GM19240 (cell line): ENCODE data around the gene UBE4B.
"Not testable (repeated sequence)": the region's sequence is repeated elsewhere in the genome, so short reads cannot be mapped to it uniquely, and the experiment has no call there.

Source experiments
- DNase-seq: peaks from one replicate; pipeline ENCODE4 v3.0.0; 2011; ENCODE audit warnings: low spot score; ENCODE audit not compliant: insufficient read length

Gene UBE4B

DNA sequence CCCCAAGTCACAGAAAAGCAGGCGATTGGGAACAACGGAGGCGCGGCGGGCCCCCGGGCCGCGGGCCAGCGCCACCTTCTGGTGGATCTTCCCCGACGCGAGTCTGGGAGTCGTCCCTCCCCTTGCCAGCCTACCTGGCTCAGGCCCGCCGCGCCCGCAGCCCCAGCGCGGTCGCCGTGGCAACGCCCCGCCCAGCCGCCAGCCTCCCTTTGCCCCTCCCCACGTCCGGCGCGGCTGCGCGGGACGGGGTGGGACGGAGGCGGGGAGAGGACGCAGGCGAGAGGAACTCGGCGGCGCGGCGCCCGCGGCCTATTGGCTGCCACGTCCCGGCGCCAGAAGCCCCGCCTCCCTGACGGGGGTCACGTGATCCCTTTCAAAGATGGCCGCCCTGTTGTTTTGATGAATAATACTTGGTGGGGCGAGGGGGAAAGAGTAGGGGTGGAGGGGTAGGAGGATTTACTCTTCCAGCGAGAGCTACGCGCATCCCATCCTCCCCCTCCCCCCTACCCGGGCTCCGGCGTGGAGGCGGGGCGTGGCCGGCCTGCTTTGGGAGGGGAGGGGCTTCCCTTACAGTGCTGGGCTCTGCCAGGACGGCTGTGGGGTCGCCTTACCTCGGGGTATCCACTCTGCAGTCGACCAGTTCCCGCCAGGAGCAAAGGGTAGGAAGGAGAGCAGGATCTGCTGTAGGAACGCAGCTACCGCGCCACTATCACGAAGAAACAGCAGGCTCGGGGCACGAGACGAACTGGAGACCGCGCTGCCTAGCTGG, at the start of gene UBE4B:
Gene UBE4B (plus strand): TSS at position 369 of the 769 bp plus-strand sequence. CDS start 713 bp downstream, outside the sequence.
- peak; percentile 95 for DNase-seq

DNA sequence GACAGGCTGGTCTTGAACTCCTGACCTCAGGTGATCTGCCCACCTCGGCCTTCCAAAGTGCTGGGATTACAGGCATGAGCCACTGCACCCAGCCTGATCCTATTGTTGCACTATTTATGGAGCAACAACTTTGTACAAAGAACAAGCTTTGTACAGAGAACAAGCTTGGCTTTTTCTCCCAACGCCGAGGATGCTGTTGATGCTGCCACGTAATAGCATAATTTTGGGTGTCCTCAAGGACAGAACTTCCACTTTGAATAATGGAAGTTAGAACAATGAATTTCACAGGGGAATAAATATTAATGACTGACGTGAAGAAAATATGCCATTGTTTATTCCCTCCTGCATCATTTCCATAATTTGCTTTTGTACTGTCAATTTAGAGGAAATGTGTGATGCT, 48.5 kb upstream of the UBE4B start:
- DNase-seq: no peak

DNA sequence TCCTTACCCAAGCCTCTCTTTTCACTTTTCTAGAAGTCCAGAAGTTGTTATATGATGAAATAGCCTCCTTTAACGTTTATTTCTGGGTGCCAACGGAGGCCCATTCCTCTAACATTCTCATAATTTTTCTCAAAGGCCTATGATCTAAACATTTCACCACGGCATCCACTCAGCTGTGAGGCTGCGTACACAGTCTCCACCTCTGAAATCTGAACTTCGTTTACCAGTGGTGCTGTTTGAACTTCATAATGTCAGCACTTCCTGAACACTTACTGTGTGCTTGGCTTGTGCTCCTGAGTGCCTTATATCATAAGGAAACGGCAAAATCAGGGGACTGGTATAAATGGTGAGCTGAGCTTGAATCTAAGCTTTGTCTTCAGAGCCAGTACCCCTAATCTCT, 47.8 kb upstream of the UBE4B start:
- DNase-seq: no peak

DNA sequence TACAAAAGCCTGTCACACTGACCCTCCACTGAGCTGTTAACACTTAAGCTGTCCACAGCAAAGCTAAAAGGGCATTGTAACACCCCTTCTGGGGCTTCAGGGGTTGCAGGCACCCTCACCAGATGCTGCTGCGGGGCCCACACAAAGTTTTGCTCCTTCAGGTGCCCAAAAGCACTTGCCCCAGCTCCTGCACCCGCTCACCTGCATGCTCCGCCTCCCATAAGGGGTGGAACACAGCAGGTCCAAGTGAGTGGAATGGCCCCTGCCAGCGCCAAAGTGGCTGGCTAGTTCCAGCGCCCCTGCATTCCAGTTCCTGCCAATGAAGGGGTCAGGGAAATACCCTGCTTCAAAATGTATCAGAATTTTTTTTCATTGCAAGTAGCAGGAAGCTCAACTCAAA, 43.0 kb upstream of the UBE4B start:
- no peak for DNase-seq

DNA sequence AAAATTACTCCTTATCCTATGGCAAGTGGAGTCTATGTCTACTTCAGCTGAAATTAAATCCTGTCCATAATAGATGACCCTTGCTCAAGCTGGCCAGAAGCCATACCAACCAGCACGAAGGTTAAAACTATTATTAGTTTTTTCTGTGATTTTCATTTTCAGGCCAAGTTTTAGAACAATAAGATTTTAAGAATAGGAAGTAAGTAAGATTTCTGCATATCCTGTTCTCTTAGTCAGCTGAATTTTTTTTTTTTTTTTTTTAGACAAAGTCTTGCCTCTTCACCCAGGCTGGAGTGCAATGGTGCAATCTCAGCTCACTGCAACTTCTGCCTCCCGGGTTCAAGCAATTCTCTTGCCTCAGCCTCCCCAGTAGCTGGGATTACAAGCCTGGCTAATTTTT, 41.8 kb upstream of the UBE4B start:
- DNase-seq: no peak

DNA sequence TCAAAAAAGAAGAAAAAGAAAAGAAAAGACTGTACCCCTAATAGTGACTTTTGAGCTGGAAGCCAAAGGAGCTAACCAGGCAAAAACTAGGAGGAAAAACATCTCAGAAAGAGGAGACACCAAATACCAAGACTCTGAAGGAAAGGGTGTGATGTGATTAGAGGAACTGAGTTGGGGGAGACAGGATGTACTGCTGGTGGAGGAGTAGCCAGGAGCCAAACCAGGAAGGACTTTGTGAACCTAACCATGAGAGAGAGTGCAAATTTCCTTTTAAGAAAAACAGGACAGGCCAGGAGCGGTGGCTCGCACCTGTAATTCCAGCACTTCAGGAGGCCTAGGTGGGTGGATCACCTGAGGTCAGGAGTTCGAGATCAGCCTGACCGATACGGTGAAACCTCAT, 39.8 kb upstream of the UBE4B start:
- no peak for DNase-seq

DNA sequence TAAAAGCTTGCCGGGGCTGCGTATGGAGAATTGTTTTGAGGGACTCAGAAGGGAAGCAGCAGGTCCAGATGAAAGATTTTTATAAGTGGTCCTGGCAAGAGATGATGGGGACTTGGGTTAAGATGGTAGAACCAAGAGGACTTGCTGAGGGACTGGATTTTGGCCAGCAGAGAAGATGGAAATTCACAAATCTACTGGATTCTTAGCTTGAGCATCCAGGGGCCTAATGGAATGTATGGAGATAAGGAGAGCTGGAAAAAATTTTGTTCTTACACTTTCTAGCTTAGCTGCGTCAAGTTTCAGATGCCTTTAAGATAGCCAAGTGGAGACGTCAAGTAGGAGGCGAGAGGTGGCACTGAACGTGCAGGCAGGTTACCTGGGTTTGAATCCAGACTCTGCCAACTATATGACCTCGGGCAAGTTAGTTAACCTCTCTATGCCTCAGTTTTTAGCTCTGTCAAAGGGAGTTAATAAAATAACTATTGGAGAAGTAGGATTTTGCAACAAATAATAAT, 39.1 kb upstream of the UBE4B start:
- DNase-seq: no peak

DNA sequence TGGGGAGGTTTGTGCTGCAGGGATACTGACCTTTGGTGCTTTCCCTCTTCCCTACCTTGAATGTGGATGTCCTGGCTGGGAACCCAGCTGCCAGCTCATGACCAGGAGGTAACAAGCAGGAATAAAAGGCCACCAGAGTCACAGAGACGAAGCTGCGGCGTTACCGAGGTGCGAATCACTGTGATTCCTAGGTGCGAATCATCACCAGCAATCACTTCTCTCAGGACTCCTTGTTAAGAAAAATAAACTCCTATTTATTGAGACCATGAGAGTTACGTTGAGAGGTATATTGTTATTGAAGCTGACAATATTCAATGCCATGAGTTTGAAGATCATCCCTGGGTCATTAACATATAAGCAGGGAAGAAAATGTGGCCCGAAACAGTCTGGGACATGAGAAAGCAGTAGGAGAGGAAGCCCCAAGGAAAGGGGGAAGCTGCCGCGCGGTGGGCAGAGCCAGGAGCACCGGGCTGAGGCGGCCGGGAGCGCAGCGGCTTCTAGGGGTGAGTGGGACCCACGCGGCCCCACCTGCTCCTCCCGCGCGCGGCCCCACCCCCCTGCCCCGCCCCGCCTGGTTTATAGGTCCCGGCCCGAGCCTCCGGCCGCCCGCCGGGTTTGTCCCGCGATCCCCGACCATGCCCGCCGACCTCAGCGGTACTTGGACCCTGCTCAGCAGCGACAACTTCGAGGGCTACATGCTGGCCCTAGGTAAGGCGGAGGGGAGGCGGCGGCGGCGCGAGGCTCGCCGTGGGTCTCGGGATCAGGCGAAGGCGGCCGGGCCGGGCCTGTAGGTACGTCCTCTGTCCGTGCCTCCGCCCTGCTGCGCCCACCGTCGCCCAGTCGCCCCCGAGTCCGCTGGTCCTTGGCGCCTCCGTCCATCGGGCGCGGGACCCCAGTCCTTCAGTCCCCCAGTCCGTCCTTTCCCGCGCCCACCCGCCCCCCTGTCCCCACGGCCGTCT, 35.9 kb upstream of the UBE4B start, which contains the start of gene RBP7:
Gene RBP7 (plus strand): TSS at position 605 of the 959 bp plus-strand sequence. CDS start 31 bp downstream, at position 636.
- no peak for DNase-seq

DNA sequence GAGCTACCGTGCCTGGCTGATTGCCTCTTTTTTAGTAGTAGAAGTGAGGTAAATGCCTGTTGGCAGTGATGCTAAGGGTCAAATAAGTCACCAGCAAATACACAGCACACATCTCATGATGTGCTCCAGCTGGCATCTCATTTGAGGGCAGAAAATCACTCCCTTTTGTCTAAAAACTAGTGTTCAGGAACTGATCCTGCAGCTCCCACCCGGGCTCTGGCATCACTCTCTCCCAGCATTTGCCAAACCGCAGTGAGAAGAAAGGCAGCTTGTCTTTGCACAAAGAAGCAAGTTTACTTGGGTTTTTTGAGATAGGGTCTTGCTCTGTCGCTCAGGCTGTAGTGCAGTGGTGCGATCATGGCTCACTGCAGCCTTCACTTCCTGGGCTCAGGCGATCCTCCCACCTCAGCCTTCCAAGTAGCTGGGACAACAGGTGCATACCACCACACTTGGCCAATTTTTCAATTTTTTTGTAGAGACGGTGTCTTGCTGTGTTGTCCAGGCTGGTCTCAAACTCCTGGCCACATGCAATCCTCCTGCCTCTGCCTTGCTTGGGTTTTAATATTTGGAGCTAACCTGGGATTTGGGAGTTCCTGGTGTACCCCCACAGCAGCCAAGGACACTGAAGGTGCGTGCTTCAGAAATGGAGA, 31.6 kb upstream of the UBE4B start:
- DNase-seq: no peak

DNA sequence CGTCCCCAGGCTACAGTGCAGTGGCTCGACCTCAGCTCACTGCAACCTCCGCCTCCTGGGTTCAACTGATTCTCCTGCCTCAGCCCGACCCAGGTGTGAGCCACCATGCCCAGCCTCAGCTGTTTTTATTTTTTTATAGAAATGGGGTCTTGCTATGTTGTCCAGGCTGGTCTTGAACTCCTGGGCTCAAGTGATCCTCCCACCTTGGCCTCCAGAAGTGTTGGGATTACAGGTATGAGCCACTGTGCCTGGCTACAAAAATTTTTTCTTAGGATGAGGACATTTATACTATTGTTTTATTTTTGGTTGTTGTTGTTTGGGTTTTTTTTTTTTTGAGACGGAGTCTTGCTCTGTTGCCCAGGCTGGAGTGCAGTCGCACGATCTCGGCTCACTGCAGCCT, 27.5 kb upstream of the UBE4B start:
- DNase-seq: not testable (repeated sequence)

DNA sequence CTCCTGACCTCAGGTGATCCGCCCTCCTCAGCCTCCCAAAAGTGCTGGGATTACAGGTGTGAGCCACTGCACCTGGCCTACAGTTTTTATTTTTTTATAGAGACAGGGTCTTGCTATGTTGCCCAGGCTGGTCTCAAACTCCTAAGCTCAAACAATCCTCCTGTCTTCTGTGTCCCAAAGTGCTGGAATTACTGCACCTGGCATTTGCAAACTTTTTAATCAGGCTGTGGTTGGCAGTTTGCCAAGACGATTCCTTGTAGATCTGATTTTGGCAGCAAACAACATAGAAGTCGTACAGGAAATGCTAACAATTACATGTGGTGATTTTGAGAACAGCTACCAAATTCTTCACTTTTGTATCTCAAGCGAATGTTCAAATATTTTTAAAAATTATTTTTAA, 25.6 kb upstream of the UBE4B start:
- DNase-seq: no peak

DNA sequence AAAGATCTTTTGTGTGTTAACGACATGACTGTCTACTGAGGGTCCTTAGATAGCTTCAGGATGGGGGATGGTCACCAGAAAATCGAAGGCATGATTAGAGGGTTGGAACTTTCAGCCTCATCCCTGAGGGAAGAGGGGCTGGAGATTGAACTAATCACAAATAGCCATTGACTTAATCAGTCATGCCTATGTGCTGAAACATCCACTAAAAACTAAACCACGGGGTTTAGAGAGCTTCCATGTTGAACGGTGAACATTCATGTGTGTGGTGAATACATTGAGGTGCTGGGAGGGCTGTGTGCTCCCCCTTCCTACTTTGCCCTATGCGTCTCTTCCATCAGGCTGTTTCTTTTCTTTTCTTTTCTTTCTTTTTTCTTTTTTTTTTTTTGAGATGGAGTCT, 18.7 kb upstream of the UBE4B start:
- DNase-seq: no peak

DNA sequence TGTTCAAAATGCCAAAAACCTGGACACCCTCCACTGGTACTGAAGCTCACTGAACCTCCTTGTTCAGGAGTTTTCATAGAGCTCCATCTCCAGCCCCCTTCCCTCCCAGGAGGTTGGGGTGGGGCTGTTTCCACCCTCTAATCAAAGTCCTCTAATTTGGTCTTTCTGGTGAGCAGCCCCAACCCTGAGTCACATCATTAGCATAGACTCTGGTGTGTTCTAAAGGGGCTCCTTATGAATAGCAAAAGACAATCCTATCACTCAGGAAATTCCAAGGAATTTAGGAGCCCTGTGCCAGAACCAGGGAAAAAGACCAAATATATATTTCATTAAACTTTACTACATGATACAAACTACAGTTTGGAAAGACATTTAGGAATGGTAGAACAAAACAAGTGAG, 13.2 kb upstream of the UBE4B start:
- DNase-seq: no peak

DNA sequence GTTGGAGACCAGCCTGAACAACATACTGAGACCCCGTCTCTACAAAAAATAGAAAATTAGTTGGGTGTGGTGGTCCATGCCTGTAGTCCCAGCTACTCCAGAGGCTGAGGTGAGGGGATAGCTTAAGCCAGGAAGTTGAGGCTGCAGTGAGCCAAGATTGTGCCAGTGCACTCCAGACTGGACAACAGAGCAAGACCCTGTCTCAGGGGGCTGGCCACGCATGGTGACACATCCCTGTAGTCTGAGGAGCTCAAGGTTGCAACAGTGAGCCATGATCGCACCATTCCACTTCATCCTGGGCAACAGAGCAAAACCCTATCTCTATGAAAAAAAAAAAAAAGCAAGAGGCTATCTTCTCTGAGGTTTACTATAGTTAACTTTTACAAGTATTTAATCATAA, 12.7 kb upstream of the UBE4B start:
- no peak for DNase-seq

DNA sequence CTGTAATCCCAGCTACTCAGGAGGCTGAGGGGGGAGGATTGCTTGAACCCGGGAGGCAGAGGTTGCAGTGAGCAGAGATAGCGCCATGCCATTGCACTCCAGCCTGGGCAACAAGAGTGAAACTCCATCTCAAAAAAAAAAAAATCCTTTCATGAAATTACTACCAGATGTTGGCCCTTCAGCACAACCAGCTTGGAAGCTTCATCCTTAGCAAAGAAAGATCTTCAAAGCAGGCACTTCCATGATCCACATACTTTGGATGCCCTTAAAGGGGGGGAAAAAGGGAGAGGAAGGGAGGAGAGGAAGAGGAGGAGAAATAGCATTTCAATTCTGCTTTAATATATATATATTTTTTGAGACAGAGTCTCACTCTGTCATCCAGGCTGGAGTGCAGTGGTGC, 12.1 kb upstream of the UBE4B start:
- not testable (repeated sequence) for DNase-seq

DNA sequence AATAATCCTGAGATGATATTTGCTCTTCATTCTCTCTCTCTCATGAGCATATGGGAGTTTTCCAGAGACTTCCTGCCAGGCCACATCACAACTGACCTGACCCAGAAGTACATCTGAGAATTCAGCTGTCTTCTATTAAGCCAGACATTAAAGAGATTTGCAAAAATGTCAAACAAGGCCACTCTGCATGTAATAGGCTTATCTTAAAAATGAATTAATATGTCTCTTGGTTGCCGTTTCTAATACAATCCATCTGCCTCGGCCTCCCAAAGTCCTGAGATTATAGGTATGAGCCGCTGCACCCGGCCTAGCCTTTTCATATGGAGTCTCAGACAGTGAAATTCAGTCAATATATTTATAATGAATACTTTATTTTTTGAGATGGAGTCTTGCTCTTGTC, 10.8 kb upstream of the UBE4B start:
- DNase-seq: not testable (repeated sequence)

DNA sequence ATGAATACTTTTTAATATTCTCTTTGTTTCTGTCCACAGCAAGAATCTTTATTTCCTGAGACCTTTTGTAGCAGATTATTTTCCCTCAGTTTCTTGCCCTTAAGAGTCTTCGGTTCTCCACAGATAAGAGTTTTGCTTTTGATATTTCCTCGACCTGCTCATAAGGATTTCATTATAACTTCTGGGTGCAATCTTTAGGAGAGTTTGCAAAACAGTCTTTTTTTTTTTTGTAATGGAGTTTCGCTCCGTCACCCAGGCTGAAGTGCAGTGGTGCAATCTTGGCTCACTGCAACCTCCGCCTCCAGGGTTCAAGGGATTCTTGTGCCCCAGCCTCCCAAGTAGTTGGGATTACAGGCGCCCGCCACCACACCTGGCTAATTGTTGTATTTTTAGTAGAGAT, 10.1 kb upstream of the UBE4B start:
- DNase-seq: no peak

DNA sequence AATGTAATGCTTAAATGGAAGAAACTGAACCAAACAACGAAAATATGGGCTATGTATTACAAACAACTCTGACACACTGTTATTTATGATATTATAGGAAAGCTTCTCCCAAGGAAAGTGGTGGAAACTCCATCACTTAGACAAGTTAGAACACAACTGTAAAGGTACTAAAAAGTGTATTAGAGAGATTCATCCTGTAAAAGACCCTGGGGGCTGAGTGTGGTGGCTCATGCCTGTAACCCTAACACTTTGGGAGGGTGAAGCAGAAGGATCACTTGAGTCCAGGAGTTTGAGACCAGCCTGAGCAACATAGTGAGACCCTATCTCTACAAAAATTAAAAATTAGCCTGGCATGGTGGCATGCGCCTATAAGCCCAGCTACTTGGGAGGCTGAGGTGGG, 7.4 kb upstream of the UBE4B start:
- DNase-seq: no peak

DNA sequence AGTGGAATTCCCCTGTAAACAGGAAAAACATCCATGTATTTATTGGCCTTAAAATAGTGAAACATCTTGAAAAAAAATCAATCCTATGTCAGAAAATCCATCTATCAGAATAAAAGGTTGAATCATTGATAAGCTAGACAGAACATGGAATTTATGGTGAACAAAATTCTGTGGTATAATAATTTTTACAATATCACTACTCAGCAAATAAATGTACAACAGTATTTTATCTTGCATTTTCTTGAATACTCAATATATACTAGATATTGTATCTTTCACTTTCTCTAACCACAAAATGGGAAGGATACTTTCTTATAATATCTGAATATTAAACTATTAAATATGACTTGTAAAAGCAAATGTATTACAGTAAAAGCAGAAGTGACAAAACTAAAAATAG, 5.7 kb upstream of the UBE4B start:
- no peak for DNase-seq

DNA sequence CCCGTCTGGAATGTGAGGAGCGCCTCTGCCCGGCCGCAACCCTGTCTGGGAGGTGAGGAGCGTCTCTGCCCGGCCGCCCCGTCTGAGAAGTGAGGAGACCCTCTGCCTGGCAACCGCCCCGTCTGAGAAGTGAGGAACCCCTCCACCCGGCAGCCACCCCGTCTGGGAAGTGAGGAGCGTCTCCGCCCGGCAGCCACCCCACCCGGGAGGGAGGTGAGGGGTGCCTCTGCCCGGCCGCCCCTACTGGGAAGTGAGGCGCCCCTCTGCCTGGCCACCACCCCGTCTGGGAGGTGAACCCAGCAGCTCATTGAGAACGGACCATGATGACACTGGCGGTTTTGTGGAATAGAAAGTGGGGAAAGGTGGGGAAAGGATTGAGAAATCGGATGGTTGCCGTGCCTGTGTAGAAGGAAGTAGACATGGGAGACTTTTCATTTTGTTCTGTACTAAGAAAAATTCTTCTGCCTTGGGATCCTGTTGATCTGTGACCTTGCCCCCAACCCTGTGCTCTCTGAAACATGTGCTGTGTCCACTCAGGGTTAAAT, 3.7 kb upstream of the UBE4B start:
- not testable (repeated sequence) for DNase-seq

DNA sequence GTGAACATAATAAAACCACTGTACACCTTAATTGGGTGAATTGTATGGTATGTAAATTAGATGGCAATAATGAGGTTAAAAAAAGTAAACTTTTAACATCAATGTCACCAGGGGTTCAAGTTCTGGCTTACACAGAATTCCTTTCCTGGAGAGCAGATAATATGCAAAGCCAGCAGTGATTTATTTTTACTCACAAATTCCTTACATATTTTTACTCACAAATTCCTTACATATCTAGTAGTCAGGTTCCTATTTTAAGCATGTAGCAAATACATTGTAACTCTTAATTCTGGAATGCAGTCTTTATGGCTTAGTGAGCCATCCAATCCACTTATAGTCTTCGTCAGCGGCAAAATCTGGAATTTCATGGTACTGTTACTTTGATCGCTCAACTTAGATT, 1.3 kb upstream of the UBE4B start:
- DNase-seq: no peak
